HG02840 (cell line): ENCODE results near the gene PLEKHG5.

Experiments used
- ATAC-seq: cut with Tn5 transposase; IDR thresholded peaks from one replicate; pipeline ENCODE4 v1.9.1; 2021; ENCODE audit warnings: mild to moderate bottlenecking, moderate library complexity, moderate number of reproducible peaks; ENCODE audit not compliant: unreplicated experiment, low FRiP score

PLEKHG5 gene

DNA sequence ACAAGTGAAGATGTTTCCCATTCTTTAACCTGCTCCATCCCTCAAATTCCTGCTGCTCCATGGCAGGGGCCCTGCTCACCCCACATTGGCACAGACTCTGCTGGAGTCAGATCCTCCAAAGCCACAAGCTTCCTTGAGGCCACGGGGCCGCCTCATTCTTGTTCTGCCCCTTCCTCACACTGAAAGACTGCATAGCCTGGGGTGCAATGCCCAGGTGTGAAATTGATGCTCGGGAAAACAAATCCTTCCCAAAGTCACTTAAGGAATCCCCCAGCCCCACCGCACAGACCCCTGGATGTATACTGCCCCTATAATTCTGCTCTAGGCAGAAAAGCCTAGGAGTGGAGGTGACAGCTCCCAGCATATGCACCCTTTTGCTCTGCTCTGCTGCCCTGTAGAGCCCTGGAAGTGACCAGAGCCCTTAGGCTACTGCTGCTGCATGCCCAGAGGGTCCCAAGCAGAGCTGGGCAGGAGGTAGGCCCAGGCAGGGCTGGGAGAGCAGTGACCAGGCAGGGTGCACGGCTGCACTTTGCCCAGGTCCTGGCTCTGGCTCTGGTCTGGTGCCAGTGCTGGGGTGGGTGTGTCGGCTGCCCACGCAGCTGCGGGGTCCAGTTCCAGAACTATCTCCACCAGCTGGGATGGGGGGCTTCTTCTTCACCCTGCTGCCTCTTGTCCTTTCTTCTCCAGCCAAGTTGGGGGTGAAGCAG is 73.4 kb downstream of the PLEKHG5 start:
- no peak for ATAC-seq
